HEK293 (cell line): ENCODE measurements around the gene COG3.

ENCODE experiments used
- CTCF ChIP-seq: fragments of 450-650 bp; formaldehyde crosslinking; IDR thresholded peaks from 2 replicates; pipeline ENCODE4 v1.5.1; 2016; ENCODE audit warnings: missing biosample characterization, missing genetic modification characterization
- REST ChIP-seq: fragments of 450-650 bp; formaldehyde crosslinking; IDR thresholded peaks from 2 replicates; pipeline ENCODE4 v1.5.1; 2016; ENCODE audit warnings: missing biosample characterization, missing genetic modification characterization
- ZFP3 ChIP-seq: fragments of 450-650 bp; formaldehyde crosslinking; IDR thresholded peaks from 2 replicates; pipeline ENCODE4 v1.5.1; 2016; ENCODE audit warnings: low read depth, missing biosample characterization, missing genetic modification characterization
- ZNF148 ChIP-seq: fragments of 450-650 bp; formaldehyde crosslinking; IDR thresholded peaks from 2 replicates; pipeline ENCODE4 v1.5.0; 2017; ENCODE audit warnings: missing biosample characterization, missing genetic modification characterization, borderline replicate concordance
- ZNF214 ChIP-seq: fragments of 450-650 bp; formaldehyde crosslinking; IDR thresholded peaks from 2 replicates; pipeline ENCODE4 v1.5.1; 2017; ENCODE audit warnings: missing biosample characterization, mild to moderate bottlenecking, missing genetic modification characterization, borderline replicate concordance
- ZNF416 ChIP-seq: fragments of 450-650 bp; formaldehyde crosslinking; IDR thresholded peaks from 2 replicates; pipeline ENCODE4 v1.5.1; 2016; ENCODE audit warnings: missing biosample characterization, missing genetic modification characterization
- ZNF571 ChIP-seq: fragments of 450-650 bp; formaldehyde crosslinking; IDR thresholded peaks from 2 replicates; pipeline ENCODE4 v1.5.0; 2017; ENCODE audit warnings: missing biosample characterization, missing genetic modification characterization

GRCh38 chr13:45481688-45482087 is 16.9 kb downstream of the COG3 start:
- TF ChIP-seq ZNF416 (tag by site-specific recombination) (no peak), CTCF (tag by site-specific recombination) (no peak), ZNF148 (tag by site-specific recombination) (no peak), ZFP3 (tag by site-specific recombination) (no peak), ZNF214 (tag by site-specific recombination) (no peak), REST (tag by site-specific recombination) (no peak), ZNF571 (tag by site-specific recombination) (no peak)
